ENCODE results near the gene ACP1.

Gene ACP1

DNA sequence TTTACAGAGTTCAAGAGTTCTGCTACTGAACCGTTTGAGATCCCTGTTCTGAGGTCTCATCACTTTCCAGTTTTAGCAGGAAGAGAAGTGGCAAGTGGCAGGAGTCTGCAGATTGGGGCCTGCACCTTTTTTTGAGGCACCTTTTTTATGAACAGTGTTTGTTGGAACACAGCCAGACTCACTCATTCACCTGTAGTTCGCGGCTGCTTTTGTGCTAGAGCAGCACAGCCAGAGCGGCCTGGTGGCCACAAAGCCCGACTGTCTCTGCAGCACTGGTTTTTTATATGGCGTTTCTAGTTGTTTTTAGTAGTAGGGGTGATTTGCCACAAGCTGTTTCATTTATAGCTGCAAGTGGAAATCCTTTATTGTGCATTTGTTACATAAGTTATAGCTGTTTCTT lies 8.6 kb downstream of the ACP1 start:
- Histone ChIP-seq H3K36me3 (ENCODE audit: insufficient read depth, low read length) (peaks cover 75% of the 10 kb centered on the region), H3K4me1 (ENCODE audit: insufficient read depth, low read length) (peaks cover 6% of the 10 kb centered on the region), H3K4me2 (ENCODE audit: insufficient read depth, low read length) (no peak overlapping the region), H4K20me1 (ENCODE audit: insufficient read depth, low read length) (peaks cover 76% of the 10 kb centered on the region), H2AFZ (ENCODE audit: low read depth, low read length) (no peak overlapping the region), H3K79me2 (ENCODE audit: insufficient read depth, low read length) (peaks cover 87% of the 10 kb centered on the region), H3K9ac (ENCODE audit: low read depth, low read length) (no peak overlapping the region), H3K27me3 (ENCODE audit: insufficient read depth, low read length, poor library complexity) (no peaks in the 10 kb centered on the region), H3K4me3 (ENCODE audit: low read depth in 1 of 2, low read length in 2 of 2) (no peak overlapping the region), H3K9me3 (ENCODE audit: insufficient read depth, low read length, severe bottlenecking) (no peaks in the 10 kb centered on the region), H3K27ac (ENCODE audit: low read length) (no peak overlapping the region)
- no peak for TF ChIP-seq EZH2 (IDR thresholded peaks at IDR 0.05; ENCODE audit: borderline replicate concordance, low read depth, low read length, severe bottlenecking)
- TF ChIP-seq, protein P1, sequence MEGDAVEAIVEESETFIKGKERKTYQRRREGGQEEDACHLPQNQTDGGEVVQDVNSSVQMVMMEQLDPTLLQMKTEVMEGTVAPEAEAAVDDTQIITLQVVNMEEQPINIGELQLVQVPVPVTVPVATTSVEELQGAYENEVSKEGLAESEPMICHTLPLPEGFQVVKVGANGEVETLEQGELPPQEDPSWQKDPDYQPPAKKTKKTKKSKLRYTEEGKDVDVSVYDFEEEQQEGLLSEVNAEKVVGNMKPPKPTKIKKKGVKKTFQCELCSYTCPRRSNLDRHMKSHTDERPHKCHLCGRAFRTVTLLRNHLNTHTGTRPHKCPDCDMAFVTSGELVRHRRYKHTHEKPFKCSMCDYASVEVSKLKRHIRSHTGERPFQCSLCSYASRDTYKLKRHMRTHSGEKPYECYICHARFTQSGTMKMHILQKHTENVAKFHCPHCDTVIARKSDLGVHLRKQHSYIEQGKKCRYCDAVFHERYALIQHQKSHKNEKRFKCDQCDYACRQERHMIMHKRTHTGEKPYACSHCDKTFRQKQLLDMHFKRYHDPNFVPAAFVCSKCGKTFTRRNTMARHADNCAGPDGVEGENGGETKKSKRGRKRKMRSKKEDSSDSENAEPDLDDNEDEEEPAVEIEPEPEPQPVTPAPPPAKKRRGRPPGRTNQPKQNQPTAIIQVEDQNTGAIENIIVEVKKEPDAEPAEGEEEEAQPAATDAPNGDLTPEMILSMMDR (IDR thresholded peaks at IDR 0.05; ENCODE audit: borderline replicate concordance, extremely low read depth, low read length, poor library complexity, severe bottlenecking) = no peak
- ATAC-seq (ENCODE audit: insufficient read depth, low read depth) (no peak), DNase-seq (no peak)

DNA sequence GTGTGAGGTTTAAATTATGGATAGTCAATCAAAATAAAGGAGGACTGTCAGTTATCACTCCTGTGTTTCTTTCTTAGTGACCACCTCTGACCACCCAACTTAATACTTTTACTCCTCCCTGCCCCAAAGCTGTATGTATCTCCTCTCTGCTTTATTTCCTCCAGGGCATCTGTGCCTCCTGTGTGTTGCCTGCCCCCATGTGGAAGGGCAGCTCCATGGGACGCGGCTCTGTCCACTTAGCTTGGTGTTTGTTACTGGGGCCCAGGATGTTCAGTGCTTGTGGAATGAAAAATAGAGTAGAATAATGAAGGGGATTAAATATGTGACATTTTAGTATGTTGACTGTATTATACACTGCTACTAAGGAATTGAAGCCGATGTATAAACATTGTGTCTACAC lies 9.8 kb downstream of the ACP1 start:
- Histone ChIP-seq H3K9me3 (ENCODE audit: insufficient read depth, low read length, severe bottlenecking) (no peaks in the 10 kb centered on the region), H3K4me2 (ENCODE audit: insufficient read depth, low read length) (no peak overlapping the region), H3K4me1 (ENCODE audit: insufficient read depth, low read length) (peaks cover 3% of the 10 kb centered on the region; the same call in 1 of the 2 replicates), H3K36me3 (ENCODE audit: insufficient read depth, low read length) (peaks cover 86% of the 10 kb centered on the region), H3K9ac (ENCODE audit: low read depth, low read length) (no peak overlapping the region), H3K27ac (ENCODE audit: low read length) (no peak overlapping the region), H3K79me2 (ENCODE audit: insufficient read depth, low read length) (peaks cover 76% of the 10 kb centered on the region), H4K20me1 (ENCODE audit: insufficient read depth, low read length) (peaks cover 67% of the 10 kb centered on the region), H3K4me3 (ENCODE audit: low read depth in 1 of 2, low read length in 2 of 2) (no peak overlapping the region), H3K27me3 (ENCODE audit: insufficient read depth, low read length, poor library complexity) (no peaks in the 10 kb centered on the region), H2AFZ (ENCODE audit: low read depth, low read length) (no peak overlapping the region)
- ATAC-seq (ENCODE audit: insufficient read depth, low read depth) (no peak), DNase-seq (no peak)
- TF ChIP-seq, protein P1 (IDR thresholded peaks at IDR 0.05; ENCODE audit: borderline replicate concordance, extremely low read depth, low read length, poor library complexity, severe bottlenecking) = no peak
- no peak for TF ChIP-seq EZH2 (IDR thresholded peaks at IDR 0.05; ENCODE audit: borderline replicate concordance, low read depth, low read length, severe bottlenecking)

DNA sequence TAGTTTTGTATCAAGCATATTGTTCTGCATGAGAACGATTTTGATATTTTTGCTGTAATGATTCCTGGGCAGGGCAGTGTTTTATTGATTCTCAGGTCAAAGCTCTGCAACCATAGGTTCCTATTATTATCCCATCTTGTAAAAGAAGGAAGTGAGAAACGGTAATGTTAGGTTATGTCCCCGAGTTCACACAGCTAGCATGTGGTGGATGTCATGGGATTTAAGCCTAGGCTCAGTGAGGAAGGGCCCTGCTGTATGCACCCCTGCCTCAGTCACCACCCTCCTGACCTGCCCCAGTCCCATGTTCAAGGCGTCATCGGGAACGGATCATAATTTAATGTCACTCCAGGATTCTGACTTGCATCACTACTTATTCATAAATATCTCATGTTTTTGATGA lies 10.7 kb downstream of the ACP1 start:
- Histone ChIP-seq H3K79me2 (ENCODE audit: insufficient read depth, low read length) (peaks cover 66% of the 10 kb centered on the region), H3K36me3 (ENCODE audit: insufficient read depth, low read length) (peaks cover 95% of the 10 kb centered on the region), H2AFZ (ENCODE audit: low read depth, low read length) (no peak overlapping the region), H3K27me3 (ENCODE audit: insufficient read depth, low read length, poor library complexity) (no peaks in the 10 kb centered on the region), H4K20me1 (ENCODE audit: insufficient read depth, low read length) (peaks cover 63% of the 10 kb centered on the region), H3K9me3 (ENCODE audit: insufficient read depth, low read length, severe bottlenecking) (no peaks in the 10 kb centered on the region), H3K4me1 (ENCODE audit: insufficient read depth, low read length) (no peaks in the 10 kb centered on the region), H3K4me3 (ENCODE audit: low read depth in 1 of 2, low read length in 2 of 2) (no peak overlapping the region), H3K4me2 (ENCODE audit: insufficient read depth, low read length) (no peak overlapping the region), H3K27ac (ENCODE audit: low read length) (no peak overlapping the region), H3K9ac (ENCODE audit: low read depth, low read length) (no peak overlapping the region)
- DNase-seq (no peak), ATAC-seq (ENCODE audit: insufficient read depth, low read depth) (no peak)
- TF ChIP-seq, protein P1 (IDR thresholded peaks at IDR 0.05; ENCODE audit: borderline replicate concordance, extremely low read depth, low read length, poor library complexity, severe bottlenecking) = no peak
- TF ChIP-seq EZH2 (IDR thresholded peaks at IDR 0.05; ENCODE audit: borderline replicate concordance, low read depth, low read length, severe bottlenecking) = no peak
